ENCODE data around the gene CALR3.

DNA sequence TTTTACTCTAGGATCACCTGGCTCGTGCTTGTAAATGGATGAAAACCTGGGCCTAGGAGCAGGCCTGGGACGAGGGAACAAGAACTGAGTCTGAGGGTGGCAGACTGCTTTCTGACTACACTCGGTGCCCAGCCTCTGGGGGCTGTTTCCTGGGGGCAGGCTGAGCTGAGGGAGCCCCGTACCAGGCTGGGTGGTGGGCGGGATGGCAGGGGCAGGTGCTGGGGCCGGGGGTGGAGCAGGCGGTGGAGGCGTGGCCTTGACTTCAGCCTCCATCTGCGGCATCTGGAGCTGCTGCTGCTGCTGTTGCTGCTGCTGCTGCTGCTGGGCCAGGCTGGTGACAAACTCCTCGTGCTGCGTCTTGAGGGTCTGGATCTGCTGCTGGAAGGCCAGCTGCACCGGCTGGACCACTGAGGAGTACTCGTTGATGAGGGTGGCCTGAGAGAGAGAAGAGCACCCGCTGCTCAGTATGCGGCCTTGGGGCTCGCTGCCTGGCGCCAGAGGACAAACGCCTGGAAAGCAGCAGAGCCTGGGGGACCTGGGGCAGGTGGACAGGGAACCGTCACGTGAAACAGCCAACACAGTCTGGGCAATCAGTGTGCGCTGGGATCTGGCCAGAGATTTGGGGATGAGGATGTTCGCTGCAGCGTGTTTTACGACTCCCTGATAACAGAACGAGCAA, 33.6 kb upstream of the CALR3 start:
- no peak for TF ChIP-seq GATA3 (IDR thresholded peaks at IDR 0.05; ENCODE audit: low read depth, low read length)
- TF ChIP-seq GATA2 (IDR thresholded peaks at IDR 0.05; ENCODE audit: low read depth, low read length), result no peak

All from SH-SY5Y (cell line).